Caco-2 (cell line): ENCODE measurements around the gene C5AR1. TPM values are rescaled to one million over a fixed set of nuclear protein-coding genes. Genes with fewer than 3 reads are reported as not detected.

Source experiments
- BruUV-seq: library from RNA; stranded (reverse); fragments of 400-500 nt; replicated peaks from 2 replicates; lab custom pipeline; 2021; lab: Mats Ljungman, UMichigan
- CTCF ChIA-PET: fragments of 300-600 bp; sonication (Branson Sonifier 250); formaldehyde crosslinking; loops from one replicate; lab custom pipeline; 2022; ENCODE audit warnings: antibody characterized with exemption; lab: Charles Lee
- POLR2A ChIA-PET: fragments of 300-600 bp; sonication (Branson Sonifier 250); formaldehyde crosslinking; loops from one replicate; lab custom pipeline; 2022; ENCODE audit warnings: antibody characterized with exemption; lab: Charles Lee
- DNase-seq, 2 experiments: peaks; one replicate each; pipeline versions ENCODE4 v3.0.0 to v3.0.0-alpha.2; 2020 to 2022
- H3K27me3 ChIP-seq: replicated peaks from 2 replicates; pipeline ENCODE4 v1.6.0; 2011; ENCODE audit warnings: low read length; ENCODE audit not compliant: control insufficient read depth, insufficient read depth
- H3K36me3 ChIP-seq: 2 replicates; pipeline ENCODE4 v1.5.1; 2011; ENCODE audit warnings: low read length; ENCODE audit not compliant: control insufficient read depth, insufficient read depth
- H3K4me1 ChIP-seq: fragments of 250-450 bp; sonication (Bioruptor Pico); 2 replicates; pipeline ENCODE4 v1.5.1; 2020; ENCODE audit warnings: mild to moderate bottlenecking
- H3K4me3 ChIP-seq: 2 replicates; pipeline ENCODE4 v1.5.1; 2011; ENCODE audit warnings: low read depth, mild to moderate bottlenecking, control low read depth, low read length
- H3K9me3 ChIP-seq: fragments of 250-450 bp; sonication (Bioruptor Pico); 2 replicates; pipeline ENCODE4 v1.5.1; 2020; ENCODE audit warnings: mild to moderate bottlenecking, moderate library complexity
- H3K27ac Mint-ChIP-seq: one replicate; pipeline ENCODE4 v1.8.0; 2022; ENCODE audit warnings: mixed read lengths; ENCODE audit not compliant: unreplicated experiment
- H3K27me3 Mint-ChIP-seq: one replicate; pipeline ENCODE4 v1.8.0; 2022; ENCODE audit warnings: mixed read lengths; ENCODE audit not compliant: insufficient read depth, unreplicated experiment
- H3K36me3 Mint-ChIP-seq: one replicate; pipeline ENCODE4 v1.8.0; 2022; ENCODE audit warnings: mild to moderate bottlenecking, mixed read lengths; ENCODE audit not compliant: insufficient read depth, unreplicated experiment
- H3K4me1 Mint-ChIP-seq: one replicate; pipeline ENCODE4 v1.8.0; 2022; ENCODE audit warnings: low read depth, mixed read lengths; ENCODE audit not compliant: unreplicated experiment
- H3K4me3 Mint-ChIP-seq: one replicate; pipeline ENCODE4 v1.8.0; 2022; ENCODE audit warnings: mild to moderate bottlenecking, moderate library complexity, mixed read lengths; ENCODE audit not compliant: unreplicated experiment
- H3K9me3 Mint-ChIP-seq: one replicate; pipeline ENCODE4 v1.8.0; 2022; ENCODE audit warnings: mixed read lengths; ENCODE audit not compliant: unreplicated experiment
- intact Hi-C: fragments of 100-400 bp; cut with micrococcal nuclease; formaldehyde crosslinking; loops from one replicate; pipeline ENCODE4 v1.10.0; 2022; ENCODE audit not compliant: unreplicated experiment
- total RNA-seq: library from RNA; stranded (reverse); gene quantifications from 2 replicates; pipeline ENCODE4 v1.2.3, GENCODE V29; 2022
- TF ChIP-seq, protein P1 (sequence below), 2 experiments: fragments of 200-600 bp in 1 of 2; IDR thresholded peaks; 1 replicate in 1 of 2; 2 replicates in 1 of 2; pipeline versions ENCODE4 v1.5.1 to v1.8.0; 2011 to 2022; ENCODE audit warnings: antibody characterized with exemption in 1 of 2, control low read depth in 1 of 2, inconsistent platforms in 1 of 2, low read depth in 1 of 2, low read length in 1 of 2, mild to moderate bottlenecking in 1 of 2, moderate library complexity in 1 of 2; ENCODE audit not compliant: insufficient read depth in 1 of 2, severe bottlenecking in 1 of 2, unreplicated experiment in 1 of 2

Gene C5AR1
- total RNA-seq, 1 experiment from 2014 or later, result 0.48 TPM

DNA sequence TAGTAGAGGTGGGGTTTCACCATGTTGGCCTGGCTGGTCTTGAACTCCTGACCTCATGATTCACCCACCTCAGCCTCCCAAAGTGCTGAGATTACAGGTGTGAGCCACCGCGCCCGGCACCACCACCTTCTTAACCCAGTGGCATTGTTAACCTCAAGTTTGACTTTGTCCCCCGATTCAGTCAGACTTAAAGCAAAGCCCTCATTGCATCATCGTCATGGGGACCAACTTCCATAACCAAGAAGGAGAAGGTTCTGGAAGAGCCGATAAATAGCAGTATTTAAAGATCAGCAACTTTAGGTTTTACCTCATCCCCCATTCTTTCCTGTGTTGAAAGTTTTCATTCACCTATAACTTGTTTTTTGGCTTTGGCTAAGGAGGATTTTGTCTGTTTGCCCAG is 41.6 kb upstream of the C5AR1 start:
- peaks cover 5% of the 10 kb centered on the region for H3K36me3 ChIP-seq
- H3K4me3 ChIP-seq, result no peak overlapping the region
- no peaks in the 10 kb centered on the region for H3K27me3 ChIP-seq
- no peak for DNase-seq
- no peaks in the 10 kb centered on the region for H3K9me3 Mint-ChIP-seq
- peaks cover 11% of the 10 kb centered on the region for H3K4me1 Mint-ChIP-seq
- POLR2A ChIA-PET, result no interaction called here
- intact Hi-C loops, result no loop called here
- H3K9me3 ChIP-seq, result no peaks in the 10 kb centered on the region
- H3K4me3 Mint-ChIP-seq, result no peak overlapping the region
- TF ChIP-seq, protein P1, sequence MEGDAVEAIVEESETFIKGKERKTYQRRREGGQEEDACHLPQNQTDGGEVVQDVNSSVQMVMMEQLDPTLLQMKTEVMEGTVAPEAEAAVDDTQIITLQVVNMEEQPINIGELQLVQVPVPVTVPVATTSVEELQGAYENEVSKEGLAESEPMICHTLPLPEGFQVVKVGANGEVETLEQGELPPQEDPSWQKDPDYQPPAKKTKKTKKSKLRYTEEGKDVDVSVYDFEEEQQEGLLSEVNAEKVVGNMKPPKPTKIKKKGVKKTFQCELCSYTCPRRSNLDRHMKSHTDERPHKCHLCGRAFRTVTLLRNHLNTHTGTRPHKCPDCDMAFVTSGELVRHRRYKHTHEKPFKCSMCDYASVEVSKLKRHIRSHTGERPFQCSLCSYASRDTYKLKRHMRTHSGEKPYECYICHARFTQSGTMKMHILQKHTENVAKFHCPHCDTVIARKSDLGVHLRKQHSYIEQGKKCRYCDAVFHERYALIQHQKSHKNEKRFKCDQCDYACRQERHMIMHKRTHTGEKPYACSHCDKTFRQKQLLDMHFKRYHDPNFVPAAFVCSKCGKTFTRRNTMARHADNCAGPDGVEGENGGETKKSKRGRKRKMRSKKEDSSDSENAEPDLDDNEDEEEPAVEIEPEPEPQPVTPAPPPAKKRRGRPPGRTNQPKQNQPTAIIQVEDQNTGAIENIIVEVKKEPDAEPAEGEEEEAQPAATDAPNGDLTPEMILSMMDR (IDR thresholded peaks at IDR 0.05; ENCODE audit: insufficient read depth in 1 of 2, low read depth in 1 of 2, low read length in 1 of 2, severe bottlenecking in 1 of 2, unreplicated experiment in 1 of 2), result no peak
- peaks cover 70% of the 10 kb centered on the region for H3K36me3 Mint-ChIP-seq
- no TSS peak for BruUV-seq
- no peaks in the 10 kb centered on the region for H3K4me1 ChIP-seq
- no peaks in the 10 kb centered on the region for H3K27me3 Mint-ChIP-seq
- H3K27ac Mint-ChIP-seq, result no peak overlapping the region
- CTCF ChIA-PET, result no interaction called here

GRCh38 chr19:47269596-47269995 is 40.1 kb upstream of the C5AR1 start:
- no peak overlapping the region for H3K27ac Mint-ChIP-seq
- no peaks in the 10 kb centered on the region for H3K27me3 ChIP-seq
- H3K4me3 ChIP-seq, result no peak overlapping the region
- H3K4me3 Mint-ChIP-seq, result no peak overlapping the region
- intact Hi-C loops, result no loop called here
- no peaks in the 10 kb centered on the region for H3K9me3 ChIP-seq
- no peaks in the 10 kb centered on the region for H3K27me3 Mint-ChIP-seq
- TF ChIP-seq, protein P1 (IDR thresholded peaks at IDR 0.05; ENCODE audit: insufficient read depth in 1 of 2, low read depth in 1 of 2, low read length in 1 of 2, severe bottlenecking in 1 of 2, unreplicated experiment in 1 of 2), result no peak
- no peaks in the 10 kb centered on the region for H3K4me1 ChIP-seq
- POLR2A ChIA-PET, result no interaction called here
- H3K36me3 Mint-ChIP-seq, result peaks cover 83% of the 10 kb centered on the region
- CTCF ChIA-PET, result interaction anchor here (0.6 kb wide), 1 partner anchor 210 kb away, joined by 5 read pairs; no protein-coding TSS in a partner anchor
- DNase-seq, result no peak
- H3K36me3 ChIP-seq, result peaks cover 5% of the 10 kb centered on the region
- peaks cover 11% of the 10 kb centered on the region for H3K4me1 Mint-ChIP-seq
- no peaks in the 10 kb centered on the region for H3K9me3 Mint-ChIP-seq
- BruUV-seq, result no TSS peak

- Mint-ChIP-seq H3K4me3 (no peak overlapping the region), H3K4me1 (peaks cover 14% of the 10 kb centered on the region), H3K27me3 (no peaks in the 10 kb centered on the region), H3K9me3 (no peaks in the 10 kb centered on the region), H3K36me3 (peaks cover 84% of the 10 kb centered on the region), H3K27ac (no peak overlapping the region)
- H3K27me3 ChIP-seq, result no peaks in the 10 kb centered on the region
- peaks cover 5% of the 10 kb centered on the region for H3K36me3 ChIP-seq
- no peak for DNase-seq
- intact Hi-C loops, result no loop called here
- ChIA-PET POLR2A (no interaction called here), CTCF (interaction anchor here (0.6 kb wide), 1 partner anchor 211 kb away, joined by 5 read pairs; no protein-coding TSS in a partner anchor)
- TF ChIP-seq, protein P1 (IDR thresholded peaks at IDR 0.05; ENCODE audit: insufficient read depth in 1 of 2, low read depth in 1 of 2, low read length in 1 of 2, severe bottlenecking in 1 of 2, unreplicated experiment in 1 of 2), result no peak
- H3K9me3 ChIP-seq, result no peaks in the 10 kb centered on the region
- peaks cover 5% of the 10 kb centered on the region; the same call in 1 of the 2 replicates for H3K4me1 ChIP-seq
- BruUV-seq, result no TSS peak
- no peak overlapping the region for H3K4me3 ChIP-seq
Measured at GRCh38 chr19:47270408-47270807, 39.3 kb upstream of the C5AR1 start.
